Activated CD4-positive, alpha-beta T cell treated with anti-CD3 and anti-CD28 coated beads, Interleukin-2, Interleukin-6, amounts not matched to agents 100 ng/mL and 50 ng/mL, durations not matched to agents 16 hours and 8 hours (primary cell): ENCODE data around the gene MRGPRF.
"Not testable (repeated sequence)": the region's sequence is repeated elsewhere in the genome, so short reads cannot be mapped to it uniquely, and the experiment has no call there.

Experiments used
- DNase-seq: peaks from one replicate; pipeline ENCODE4 v3.0.0-alpha.2; 2020

MRGPRF gene

DNA sequence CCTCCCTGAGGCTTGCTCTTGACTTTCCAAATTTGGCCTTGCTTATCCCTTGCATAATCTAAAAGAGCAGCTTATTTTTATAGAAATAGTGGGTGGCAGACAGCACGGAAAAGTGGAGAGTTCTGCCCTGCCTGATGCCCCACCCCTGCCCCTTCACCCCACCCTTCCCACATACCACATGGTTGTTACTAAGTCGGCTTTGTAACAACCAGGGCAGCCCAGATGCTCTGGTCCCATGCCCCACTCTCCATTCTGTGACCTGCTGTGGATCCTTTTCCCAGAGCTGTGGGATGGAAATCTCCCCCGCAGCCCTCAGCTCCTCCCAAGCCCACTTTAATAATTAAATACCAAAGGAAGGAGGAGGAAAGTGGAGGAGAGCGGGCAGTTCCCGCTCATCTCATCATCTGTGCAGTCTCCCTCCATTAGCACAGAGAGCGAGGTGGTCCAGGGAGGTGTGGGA is 10.9 kb downstream of the MRGPRF start:
- DNase-seq = no peak

DNA sequence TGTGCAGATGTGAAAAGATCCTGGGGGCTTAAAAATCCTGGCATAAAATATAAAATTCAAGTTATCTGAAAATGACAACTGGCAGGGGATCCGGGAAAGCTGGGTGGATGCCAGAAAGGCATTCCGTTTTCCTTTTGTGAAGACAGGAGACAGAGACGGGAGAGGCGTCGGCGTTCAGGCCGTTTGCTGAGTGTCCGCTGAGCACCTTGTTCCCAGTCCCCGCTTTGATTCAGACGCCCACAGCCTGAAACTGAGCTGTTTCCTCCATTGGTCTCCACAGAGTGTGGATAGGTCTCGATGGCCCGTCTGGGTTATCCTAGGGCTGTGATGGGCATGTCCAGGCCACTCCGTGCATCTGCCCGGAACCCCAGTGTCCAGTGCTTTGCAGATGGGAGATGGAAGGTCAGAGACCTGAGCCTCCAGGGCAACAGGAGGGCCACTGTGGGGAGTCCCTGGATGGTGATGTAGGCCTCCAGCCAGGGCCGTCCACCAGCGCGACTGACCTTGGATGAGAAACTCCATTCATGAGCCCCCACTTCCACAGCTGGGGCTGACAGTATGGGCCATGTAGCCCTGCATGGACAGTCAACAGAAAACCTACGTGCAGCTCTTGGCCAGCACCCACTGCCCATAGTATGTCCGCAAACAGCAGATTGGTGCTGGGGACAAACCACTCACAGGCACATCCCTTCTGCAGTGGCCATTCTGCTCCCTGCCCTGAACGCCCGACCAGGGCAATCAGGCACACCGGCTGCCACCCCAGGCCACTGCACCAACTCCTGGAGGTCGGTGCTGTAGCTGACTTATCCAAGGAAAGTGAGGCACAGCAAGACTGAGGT is 11.6 kb downstream of the MRGPRF start:
- no peak for DNase-seq

DNA sequence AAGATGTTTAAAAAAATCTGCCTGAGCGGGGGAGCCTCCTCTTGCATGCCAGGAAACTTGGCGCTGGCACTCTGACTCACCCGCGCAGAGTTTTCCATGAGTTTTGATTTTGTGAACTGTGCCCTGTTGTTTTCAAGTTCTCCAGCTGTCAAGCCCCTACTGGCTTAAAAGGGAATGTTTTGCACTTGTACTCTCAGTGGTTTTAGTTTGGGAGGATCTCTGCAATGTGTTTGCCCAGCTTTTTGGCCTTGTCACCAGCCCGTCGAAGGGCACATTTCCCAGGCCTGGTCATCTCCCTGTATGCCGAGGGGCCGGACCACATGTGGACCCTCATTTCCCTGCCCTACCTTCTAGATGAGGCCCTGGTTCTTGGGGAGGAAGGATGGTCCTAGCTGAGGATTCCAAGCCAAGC is 12.2 kb downstream of the MRGPRF start:
- DNase-seq = no peak

DNA sequence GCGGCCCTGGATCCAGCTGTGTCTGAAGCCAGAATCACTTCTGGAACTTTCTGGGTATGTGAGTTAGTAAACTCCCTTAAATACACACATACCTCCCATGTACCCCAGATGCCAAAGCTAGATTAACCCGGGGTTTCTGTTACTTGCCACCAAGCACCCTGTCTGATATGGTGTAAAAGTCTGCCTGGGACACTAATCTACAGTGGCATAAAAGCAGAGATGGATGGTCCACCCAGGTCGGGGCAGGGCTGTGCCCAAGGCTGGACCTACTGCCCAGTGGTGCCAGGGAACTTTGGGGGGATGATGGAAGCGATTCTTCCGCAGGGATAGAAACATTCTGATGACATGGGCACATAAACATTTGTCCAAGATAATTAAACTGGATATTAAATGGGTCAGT is 12.7 kb downstream of the MRGPRF start:
- DNase-seq = no peak

DNA sequence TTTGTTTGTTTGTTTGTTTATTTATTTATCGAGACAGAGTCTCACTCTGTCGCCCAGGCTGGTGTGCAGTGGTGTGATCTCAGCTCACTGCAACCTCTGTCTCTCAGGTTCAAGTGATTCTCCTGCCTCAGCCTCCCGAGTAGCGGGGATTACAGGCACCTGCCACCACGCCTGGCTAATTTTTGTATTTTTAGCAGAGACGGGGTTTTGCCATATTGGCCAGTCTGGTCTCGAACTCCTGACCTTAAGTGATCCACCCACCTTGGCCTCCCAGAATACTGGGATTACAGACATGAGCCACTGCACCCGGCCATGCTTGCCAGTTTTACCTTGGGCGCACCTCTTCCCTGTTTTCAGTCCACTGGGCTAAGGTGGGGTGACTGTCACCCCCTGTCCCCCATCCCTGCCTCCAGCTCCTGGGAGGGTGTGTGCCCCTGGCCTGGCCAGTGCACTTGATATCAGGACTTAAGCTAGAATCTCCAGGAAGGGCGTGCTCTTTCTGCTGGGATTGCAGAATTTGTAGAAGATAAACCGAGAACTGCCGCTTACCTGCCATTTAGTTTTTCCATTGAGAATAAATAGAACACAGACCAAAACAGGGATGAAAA is 13.2 kb downstream of the MRGPRF start:
- not testable (repeated sequence) for DNase-seq

DNA sequence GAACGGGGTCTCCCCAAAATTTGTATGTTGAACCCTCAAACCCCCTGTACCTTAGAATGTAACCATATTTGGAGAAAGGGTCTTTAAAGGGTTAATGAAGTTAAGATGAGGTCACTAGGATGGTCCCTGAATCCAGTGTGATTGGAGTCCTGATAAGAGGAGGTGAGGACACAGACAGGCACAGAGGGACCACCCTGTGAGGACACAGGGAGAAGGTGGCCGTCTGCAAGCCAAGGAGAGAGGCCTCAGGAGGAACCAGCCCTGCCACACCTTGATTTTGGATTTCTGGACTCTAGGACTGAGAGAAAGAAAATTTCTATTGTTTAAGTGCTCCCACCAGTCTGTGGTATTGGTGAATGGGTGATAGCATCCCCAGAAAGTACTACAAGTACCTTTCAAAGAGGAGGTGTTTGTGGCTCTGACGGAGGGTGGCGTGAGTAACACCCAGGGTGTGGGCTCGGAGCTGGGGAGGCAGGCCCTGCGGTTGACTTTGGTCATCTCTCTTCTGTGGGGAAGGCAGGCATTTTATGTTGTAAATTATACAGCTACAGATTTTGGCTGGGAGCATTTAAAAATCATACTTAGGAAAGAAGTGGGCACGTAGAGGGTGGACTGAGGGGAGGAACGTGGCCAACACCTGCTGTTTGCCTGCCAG is 13.8 kb downstream of the MRGPRF start:
- no peak for DNase-seq

DNA sequence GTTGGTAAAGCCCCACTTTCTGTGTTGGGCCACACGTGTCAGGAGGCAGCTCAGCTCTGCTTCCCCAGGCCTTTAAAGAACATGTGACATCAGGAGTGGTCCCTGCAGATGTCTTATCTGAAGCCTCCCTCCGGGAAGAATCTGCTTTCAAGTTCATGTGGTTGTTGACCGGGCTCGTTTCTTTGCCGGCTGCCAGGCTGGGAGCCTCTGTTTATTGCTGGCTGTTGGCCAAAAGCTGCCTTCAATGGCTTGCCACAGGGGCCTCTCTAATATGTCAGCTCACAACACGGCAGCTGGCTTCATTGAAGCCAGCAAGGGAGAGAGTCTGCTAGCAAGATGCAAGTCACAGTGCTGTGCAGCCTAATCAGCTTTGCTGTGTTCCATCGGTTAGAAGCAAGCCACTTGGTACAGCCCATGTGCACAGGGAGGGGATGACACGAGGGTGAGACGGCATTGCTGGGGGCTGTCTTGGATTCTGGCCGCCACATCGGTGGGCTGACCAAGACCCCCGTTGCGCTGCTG is 14.6 kb downstream of the MRGPRF start:
- DNase-seq = no peak

DNA sequence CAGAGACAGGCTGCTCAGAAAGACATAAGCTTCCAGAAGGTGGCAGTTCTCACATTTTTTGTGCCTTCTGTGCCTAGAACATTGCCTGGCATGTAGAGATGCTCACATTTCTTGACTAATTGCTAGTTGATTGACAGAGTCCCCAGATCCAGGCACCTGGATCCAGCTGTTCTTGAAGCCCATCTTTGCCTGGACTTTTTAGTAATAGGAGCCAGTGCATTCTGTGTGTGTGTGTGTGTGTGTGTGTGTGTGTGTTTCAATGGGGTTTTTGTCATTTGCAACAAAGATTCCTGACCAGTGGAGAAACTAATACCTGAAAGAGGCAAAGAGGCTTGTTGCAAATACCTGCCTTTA is 15.1 kb downstream of the MRGPRF start:
- DNase-seq = no peak

DNA sequence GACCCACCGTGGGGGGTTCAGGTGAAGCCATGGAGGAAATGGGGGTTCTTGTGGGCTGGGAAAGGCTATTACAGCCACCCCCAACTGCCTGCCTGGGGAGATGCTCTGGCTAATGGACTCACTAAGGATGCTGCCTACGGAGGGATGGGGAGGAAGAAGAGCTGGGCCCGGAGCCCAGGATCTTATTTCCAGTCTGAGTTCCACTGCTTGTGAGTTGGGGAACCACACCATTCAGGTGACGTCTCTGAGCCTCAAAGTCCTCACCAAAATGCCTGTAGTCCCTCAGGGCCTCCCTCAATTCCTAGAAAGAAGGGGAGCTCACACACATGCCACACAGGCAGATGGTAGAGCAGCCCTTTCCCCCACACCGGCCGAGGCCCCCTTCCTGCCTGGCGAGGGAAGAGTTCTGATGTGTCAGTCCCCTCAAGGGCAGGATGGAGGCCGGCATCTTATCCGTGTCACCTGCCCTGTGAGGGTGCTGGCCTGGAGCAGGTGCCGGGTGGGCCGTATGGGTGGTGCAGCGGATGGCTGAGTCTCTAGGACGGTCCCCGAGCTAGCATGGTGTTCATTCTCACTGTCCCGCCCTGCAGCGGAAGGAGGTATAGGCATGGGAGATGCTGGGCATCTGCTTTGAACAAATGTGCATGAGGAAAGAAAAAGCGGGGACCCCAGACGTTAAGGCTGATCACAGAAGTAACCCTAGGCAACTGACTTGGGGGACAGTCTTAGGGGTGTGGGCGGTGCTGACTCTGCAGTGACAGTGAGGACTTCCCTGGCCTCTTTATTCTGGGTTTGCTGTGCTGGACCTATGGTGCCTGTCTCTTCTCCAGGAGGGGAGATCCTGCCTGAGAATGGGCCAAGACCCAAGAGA is 15.7 kb downstream of the MRGPRF start:
- no peak for DNase-seq

DNA sequence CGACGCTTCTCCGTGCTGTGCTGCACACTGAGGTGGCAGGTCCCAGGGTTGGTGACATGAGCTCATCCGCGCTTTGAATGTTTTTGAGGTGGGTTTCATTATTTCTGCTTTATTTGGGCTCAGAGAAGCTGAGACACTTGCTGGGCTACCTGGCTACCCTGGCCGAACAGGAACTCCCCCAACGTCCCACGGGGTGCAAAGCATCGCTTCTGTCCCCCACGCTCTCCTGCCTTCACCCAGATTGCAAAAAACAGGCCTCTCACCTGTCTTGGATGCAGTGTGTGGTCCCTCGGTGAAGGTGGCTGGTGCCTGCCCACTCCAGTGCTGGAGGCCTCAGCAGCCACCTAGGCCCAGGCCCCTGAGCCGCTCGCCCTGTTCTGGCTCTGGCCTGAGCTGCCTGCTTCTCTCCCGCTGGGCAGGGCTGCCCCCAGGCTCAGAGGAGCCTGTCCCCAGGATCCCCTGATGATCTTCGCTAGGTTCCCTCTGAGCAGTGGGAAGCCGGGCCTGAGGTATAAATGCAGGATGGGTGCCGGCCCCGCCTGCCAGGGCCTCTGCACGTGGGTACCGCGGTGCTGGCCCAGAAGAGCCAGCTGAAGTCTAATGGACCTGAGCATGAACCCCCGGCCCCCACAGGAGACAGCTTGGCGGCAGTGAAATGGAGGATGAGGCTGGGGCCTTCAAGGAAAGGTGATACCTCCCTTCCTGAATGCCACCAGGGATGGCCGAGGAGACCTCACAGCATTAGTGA is 16.5 kb downstream of the MRGPRF start:
- DNase-seq = no peak

DNA sequence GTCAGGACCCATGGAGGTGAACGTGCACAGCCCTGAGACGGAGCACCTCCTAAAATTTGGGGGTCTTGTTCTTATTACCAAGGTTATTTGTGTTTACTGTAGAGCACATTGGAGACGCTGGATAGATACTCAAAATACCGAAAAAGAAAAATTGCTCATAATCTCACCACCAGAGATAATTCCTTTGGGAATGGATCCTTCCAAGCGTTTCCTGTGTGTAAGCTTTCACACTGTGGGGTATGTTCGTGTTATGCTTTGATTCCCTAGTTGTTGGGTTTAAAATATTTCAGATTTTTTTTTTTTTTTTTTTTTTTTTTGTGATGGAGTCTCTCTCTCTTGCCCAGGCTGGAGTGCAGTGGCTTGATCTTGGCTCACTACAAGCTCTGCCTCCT is 18.2 kb downstream of the MRGPRF start:
- no peak for DNase-seq

DNA sequence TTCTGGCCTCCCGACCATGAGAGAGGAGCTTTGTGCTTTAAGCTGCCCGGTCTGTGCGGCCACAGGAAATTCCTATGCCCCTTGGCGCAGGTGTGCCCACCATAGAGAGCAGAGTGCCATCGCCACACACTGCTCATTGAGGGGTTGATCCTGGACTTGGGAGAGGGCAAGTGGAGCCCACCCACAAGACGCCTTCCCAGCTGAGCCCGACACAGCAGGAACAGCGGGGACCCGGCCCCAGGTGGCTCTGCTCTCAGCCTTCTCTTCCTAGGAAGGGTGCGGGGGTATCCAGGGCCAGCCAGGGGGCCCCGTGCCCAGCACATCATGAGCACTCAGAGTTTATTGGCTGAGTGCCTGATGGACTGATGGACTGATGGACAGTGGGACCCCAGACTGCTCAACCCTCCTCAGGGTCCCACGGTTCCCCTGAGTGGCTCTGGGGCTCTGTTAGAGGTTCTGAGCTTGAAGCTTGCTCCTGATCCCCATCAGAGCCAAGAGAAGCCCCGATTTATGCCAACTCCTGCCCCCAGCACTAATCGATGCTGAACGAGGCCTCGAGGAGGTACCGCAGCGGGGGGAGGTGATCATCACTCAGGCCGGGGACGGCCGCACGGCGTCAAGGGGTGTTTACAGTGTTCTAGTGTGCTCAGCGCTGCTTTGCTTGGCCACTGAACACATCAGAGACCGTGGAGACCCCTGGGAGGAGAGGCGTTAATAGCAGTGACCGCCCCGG is 18.7 kb downstream of the MRGPRF start:
- DNase-seq = no peak

DNA sequence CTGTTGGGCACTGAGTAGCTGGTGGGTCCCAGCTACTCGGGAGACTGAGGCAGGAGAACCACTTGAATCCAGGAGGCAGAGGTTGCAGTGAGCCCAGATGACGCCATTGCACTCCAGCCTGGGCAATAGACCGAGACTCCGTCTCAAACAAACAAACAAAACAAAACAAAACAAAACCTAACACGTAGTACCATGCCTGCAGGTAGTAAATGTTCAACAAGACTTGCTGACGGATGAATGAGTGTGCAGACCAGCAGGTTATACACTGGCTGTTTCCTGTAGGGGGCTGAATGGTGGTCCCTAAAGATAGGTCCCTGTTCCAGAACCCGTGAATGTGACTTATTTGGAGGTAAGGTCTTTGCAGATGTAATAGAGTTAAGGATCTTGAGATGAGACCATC is 19.5 kb downstream of the MRGPRF start:
- DNase-seq = no peak

DNA sequence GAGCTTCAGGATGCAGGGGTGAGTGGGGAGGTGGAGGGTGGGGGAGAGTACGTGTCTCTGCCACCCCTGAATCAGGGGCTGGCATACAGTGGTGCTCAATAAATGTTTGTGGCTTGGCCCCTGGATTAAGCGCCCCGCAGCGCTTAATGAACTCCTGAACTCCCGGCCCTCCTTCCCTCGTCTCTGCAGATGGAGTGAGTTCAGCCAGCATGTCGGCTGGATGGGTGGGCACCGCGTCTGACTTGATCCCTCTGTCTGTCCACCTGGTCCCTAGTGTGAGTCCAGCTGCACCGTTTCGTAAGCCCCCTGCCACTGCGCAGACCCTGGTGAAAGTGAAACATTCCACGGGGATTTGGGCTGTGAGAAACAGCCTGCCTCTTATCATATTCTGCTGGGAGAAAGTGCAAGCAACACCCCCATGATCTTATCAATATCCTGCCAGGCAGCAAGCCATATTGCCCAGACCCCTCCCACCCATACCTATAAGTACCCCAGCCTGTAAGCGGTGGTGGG is 20.2 kb downstream of the MRGPRF start:
- DNase-seq = no peak

DNA sequence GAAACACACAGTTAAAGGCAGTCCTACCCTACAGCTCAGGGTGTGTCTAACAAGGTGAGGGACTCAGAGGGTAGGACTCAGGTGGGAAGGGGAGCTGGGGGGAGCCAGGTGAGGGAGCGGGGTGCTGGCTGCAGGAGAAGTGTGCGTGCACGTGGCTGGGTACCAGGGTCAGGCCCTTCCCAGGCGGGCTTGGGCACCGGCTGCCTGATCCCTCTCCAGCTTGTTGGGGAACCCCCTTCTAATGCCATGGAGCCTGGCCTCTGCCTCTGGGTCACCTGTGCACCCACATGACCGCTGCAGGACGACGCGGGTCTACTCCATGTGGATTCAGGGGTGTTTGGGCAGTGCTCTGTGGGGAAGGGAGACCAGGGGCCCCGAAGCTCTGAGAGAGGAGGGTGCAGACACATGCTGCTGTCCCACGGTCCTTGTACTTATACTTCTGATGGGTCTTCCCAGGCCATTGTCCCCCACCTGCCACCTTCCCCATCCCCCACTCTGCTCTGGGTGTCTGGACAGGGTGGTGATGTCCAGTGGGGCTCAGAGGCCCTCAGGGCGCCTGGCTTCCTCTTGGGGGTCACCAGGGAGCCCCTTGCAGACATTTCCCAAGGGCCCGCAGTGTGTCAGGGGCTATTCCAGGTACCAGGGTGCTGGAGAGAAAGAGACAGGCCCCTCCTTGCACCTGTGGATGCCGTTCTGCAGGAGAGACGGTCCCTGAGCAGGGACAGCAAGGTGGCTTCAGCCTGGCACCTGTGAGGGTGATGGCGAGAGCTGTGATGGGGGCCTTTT is 21.9 kb downstream of the MRGPRF start:
- no peak for DNase-seq

DNA sequence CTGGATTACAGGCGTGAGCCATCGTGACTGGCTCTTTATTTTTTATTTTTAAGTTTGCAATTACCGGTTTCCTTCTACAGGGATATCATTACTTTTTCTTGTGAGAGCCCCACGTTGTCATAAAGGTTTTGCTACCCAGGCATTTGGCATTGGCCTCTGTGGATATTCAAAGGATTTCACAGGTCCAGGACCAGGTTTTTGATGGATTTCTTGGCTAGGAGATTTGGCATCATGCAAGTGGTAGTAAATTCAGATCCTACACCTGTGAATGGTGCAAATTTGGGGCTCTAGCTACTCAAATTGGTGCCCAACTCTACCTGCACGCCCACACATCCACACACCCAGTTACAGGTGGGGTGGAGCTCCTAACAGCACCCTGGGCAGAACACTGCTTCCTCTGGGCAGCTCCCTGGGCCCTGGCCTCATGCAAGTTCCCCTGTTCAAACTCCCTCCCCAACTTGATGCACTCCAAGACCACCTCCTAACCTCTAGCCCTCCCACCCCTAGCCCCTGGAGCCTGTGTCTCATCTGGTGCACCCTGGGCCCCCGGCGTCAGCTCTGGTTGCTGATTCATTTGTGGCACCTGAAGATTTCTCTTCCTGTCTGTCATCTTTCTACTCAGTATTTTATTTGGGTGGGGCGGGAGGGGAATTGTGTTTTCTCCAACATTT is 23.0 kb downstream of the MRGPRF start:
- no peak for DNase-seq

DNA sequence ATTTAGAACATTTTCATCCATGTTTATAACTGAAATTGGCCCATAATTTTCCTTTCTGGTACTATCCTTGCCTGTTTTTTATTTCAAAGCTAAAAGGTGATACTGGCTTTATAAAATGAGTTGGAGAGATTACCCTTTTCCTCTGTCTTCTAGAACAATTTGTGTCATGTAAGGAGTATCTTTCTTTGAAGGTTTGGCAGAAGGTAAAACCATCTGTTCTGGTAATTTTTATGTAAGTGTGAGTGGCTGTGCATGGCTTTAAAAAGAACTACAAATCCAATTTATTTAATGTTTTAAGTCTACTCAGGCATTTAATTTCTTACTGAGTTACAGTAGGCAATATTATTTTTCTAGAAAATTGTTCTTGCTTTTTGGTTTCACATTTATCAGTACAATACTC is 24.6 kb downstream of the MRGPRF start:
- no peak for DNase-seq

DNA sequence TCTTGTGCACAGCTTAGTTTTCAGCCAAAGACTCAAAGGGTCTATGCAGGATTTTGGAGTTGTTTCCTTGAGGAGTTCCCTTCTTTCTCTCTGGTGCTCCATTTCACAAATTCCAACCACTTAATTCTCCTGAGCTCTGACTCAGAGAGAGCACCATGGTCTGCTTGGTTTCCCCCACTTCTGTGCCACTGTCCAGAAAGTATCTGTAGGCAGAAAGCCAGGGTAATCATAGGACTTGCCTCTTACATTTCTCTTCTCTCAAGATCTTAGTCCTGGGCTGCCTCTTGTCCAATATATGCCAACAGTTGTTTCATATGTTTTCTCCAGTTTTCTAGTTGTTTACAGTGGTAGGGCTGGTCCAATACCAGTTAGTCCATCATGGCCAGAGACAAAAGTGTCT is 25.8 kb downstream of the MRGPRF start:
- no peak for DNase-seq

DNA sequence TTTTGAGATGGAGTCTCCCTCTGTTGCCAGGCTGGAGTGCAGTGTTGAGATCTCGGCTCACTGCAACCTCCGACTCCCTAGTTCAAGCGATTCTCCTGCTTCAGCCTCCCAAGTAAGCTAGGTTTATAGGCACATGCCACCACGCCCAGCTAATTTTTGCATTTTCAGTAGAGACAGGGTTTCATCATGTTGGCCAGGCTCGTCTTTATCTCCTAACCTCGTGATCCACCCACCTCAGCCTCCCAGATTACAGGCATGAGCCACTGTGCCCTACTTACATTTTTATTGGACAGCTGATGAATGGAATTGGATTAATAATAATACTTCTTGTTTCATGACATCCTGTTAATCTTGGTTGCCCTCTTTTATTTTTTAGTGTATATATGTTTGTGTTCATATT is 29.2 kb downstream of the MRGPRF start:
- no peak for DNase-seq

DNA sequence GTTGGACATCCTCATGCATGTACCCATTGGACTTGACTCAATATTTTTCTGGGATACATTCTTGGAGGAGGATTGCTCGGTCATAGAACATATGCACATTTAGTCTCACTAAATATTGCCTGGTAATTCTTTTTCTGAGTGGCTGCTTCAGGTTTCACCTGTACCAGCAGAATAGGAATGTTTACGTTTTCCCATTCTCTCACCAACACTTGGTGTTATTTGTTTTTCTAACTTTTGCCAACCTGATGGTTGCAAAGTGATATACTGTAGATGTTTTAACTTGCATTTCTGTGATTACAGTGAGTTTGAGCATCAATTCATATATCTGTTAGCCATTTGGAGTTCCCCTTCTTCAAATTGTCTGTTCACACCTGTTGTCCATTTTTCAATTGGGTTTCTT is 30.9 kb downstream of the MRGPRF start:
- DNase-seq = no peak
